ENCODE measurements around the gene HYCC2. TPM values are rescaled to one million over a fixed set of nuclear protein-coding genes. Genes with fewer than 3 reads are reported as not detected.
"Not testable (repeated sequence)": the region's sequence is repeated elsewhere in the genome, so short reads cannot be mapped to it uniquely, and the experiment has no call there.

Gene HYCC2
- total and polyA plus RNA-seq, 8 donors, result 2.4 to 51.6 (median 6.8) TPM

- Histone ChIP-seq H3K4me3 (no peak overlapping the region), H3K27me3 (no peaks in the 10 kb centered on the region), H3K36me3 (peaks cover 3 to 23% (median 8%) of the 10 kb centered on the region in 4 donors), H3K9me3 (no peaks in the 10 kb centered on the region), H3K27ac (no peak overlapping the region), H3K4me1 (peaks cover 0 to 5% (median 2%) of the 10 kb centered on the region in 4 donors)
- DNase-seq, result no peak
- WGBS, 5 donors, result 88 to 98% (median 89%) methylated on average over 2 of the region's 2 CpGs
- intact Hi-C loops (cut with DNase I; ENCODE audit: low total_unique reads), result no loop called here
- TF ChIP-seq POLR2A (IDR thresholded peaks at IDR 0.05), result no peak
- TF ChIP-seq CTCF (IDR thresholded peaks at IDR 0.05), result no peak
- TF ChIP-seq EP300 (IDR thresholded peaks at IDR 0.05), result no peak
- TF ChIP-seq POLR2AphosphoS5 (IDR thresholded peaks at IDR 0.05), result no peak
Observed at GRCh38 chr2:201038855-201039254, 32.6 kb downstream of the HYCC2 start.

DNA sequence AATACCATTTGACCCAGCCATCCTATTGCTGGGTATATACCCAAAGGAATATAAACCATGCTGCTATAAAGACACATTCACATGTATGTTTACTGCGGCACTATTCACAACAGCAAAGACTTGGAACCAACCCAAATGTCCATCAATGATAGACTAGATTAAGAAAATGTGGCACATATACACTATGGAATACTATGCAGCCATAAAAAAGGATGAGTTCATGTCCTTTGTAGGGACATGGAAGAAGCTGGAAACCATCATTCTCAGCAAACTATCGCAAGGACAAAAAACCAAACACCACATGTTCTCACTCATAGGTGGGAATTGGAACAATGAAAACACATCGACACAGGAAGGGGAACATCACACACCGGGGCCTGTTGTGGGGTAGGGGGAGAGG, 33.1 kb downstream of the HYCC2 start:
- WGBS, 5 donors, result 95 to 100% (median 97%) methylated on average over 4 of the region's 4 CpGs
- H3K4me1 ChIP-seq; H3K4me3 ChIP-seq; intact Hi-C loops (cut with DNase I; ENCODE audit: low total_unique reads); H3K27ac ChIP-seq; DNase-seq; H3K9me3 ChIP-seq; H3K27me3 ChIP-seq: not testable (repeated sequence)
- H3K36me3 ChIP-seq, result peaks cover 0 to 19% (median 6%) of the 10 kb centered on the region in 4 donors

- intact Hi-C loops (cut with DNase I; ENCODE audit: low total_unique reads); H3K27ac ChIP-seq; H3K9me3 ChIP-seq; H3K4me3 ChIP-seq; DNase-seq; H3K4me1 ChIP-seq; H3K27me3 ChIP-seq: not testable (repeated sequence)
- peaks cover 0 to 10% (median 0%) of the 10 kb centered on the region in 4 donors for H3K36me3 ChIP-seq
- 89 to 100% (median 100%) methylated on average over 1 to 2 of the region's 2 CpGs for WGBS, 5 donors
Observed at GRCh38 chr2:201034355-201034754, 37.1 kb downstream of the HYCC2 start.

DNA sequence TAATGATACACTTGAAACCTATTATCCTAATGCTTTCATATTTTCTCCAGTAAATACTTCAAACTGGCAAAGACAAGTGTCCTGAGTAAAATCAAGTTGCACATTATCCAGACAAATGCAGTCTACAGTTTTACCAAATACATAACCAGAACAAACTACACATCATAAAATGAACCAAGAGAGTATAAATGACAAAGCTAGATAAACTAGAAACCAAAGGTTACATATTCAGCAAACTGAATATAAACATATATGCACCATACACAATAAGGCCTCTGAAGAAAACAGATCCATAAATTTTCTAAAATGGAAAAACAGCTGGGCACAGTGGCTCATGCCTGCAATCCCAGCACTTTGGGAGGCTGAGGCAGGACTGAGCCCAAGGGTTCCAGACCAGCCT, 47.0 kb downstream of the HYCC2 start:
- Histone ChIP-seq H3K27ac (no peak overlapping the region), H3K4me1 (no peaks in the 10 kb centered on the region), H3K9me3 (no peaks in the 10 kb centered on the region), H3K27me3 (no peaks in the 10 kb centered on the region), H3K36me3 (peaks cover 0 to 38% (median 34%) of the 10 kb centered on the region in 4 donors), H3K4me3 (no peak overlapping the region)
- intact Hi-C loops (cut with DNase I; ENCODE audit: low total_unique reads), result no loop called here
- DNase-seq, result no peak
- TF ChIP-seq EP300 (IDR thresholded peaks at IDR 0.05) (no peak), POLR2A (IDR thresholded peaks at IDR 0.05) (no peak), POLR2AphosphoS5 (IDR thresholded peaks at IDR 0.05) (no peak), CTCF (IDR thresholded peaks at IDR 0.05) (no peak)

- H3K36me3 ChIP-seq, result peaks cover 0 to 50% (median 43%) of the 10 kb centered on the region in 4 donors
- no peaks in the 10 kb centered on the region for H3K4me1 ChIP-seq
Observed at GRCh38 chr2:201021914-201022313, 49.6 kb downstream of the HYCC2 start.

More at GRCh38 chr2:201021914-201022313, 49.6 kb downstream of the HYCC2 start:
- no peak overlapping the region for H3K4me3 ChIP-seq
- TF ChIP-seq POLR2A (IDR thresholded peaks at IDR 0.05) (no peak), CTCF (IDR thresholded peaks at IDR 0.05) (no peak), EP300 (IDR thresholded peaks at IDR 0.05) (no peak), POLR2AphosphoS5 (IDR thresholded peaks at IDR 0.05) (no peak)
- H3K9me3 ChIP-seq, result no peaks in the 10 kb centered on the region
- H3K27ac ChIP-seq, result no peak overlapping the region
- no peaks in the 10 kb centered on the region for H3K27me3 ChIP-seq
- intact Hi-C loops (cut with DNase I; ENCODE audit: low total_unique reads), result no loop called here
- DNase-seq, result no peak

Small RNAs within 50 kb of the gene (small RNA-seq; reads per million reads assigned to genes)
- 0 reads per million in 4 donors for gene RNU6-1206P

Other genes with a start within 250 kb of the HYCC2 start
- gene CLK1, start 207.0 kb downstream of the HYCC2 start, total RNA-seq, result 100 to 1,000 TPM in 4 of 5 donors, 10 to 100 TPM in 1; 60.5 to 245 (median 158) TPM
- 100 to 1,000 TPM in 2 of 3 donors, 10 to 100 TPM in 1; 95.0 to 270 (median 117) TPM for gene CLK1, start 207.0 kb downstream of the HYCC2 start, polyA plus RNA-seq
- gene PPIL3, start 182.6 kb downstream of the HYCC2 start, total RNA-seq, result 10 to 100 TPM in 2 of 5 donors, 1 to 10 TPM in 1, not detected in 2; 5.5 to 51.2 (median 30.3) TPM
- 10 to 100 TPM; 14.9 to 45.4 (median 18.6) TPM for gene PPIL3, start 182.6 kb downstream of the HYCC2 start, polyA plus RNA-seq
- 10 to 100 TPM; 14.3 to 39.6 (median 17.4) TPM for gene NIF3L1, start 182.3 kb downstream of the HYCC2 start, total RNA-seq
- 10 to 100 TPM; 19.2 to 30.5 (median 21.7) TPM for gene NIF3L1, start 182.3 kb downstream of the HYCC2 start, polyA plus RNA-seq
- 10 to 100 TPM; 11.0 to 62.0 (median 22.9) TPM for gene ORC2, start 108.0 kb downstream of the HYCC2 start, total RNA-seq
- 1 to 10 TPM; 5.3 to 7.3 (median 6.8) TPM for gene ORC2, start 108.0 kb downstream of the HYCC2 start, polyA plus RNA-seq
- 100 to 1,000 TPM in 1 of 5 donors, 10 to 100 TPM in 3, 1 to 10 TPM in 1; 3.5 to 130 (median 58.5) TPM for gene NDUFB3, start 330 bp upstream of the HYCC2 start, total RNA-seq
- 100 to 1,000 TPM in 2 of 3 donors, 10 to 100 TPM in 1; 91.2 to 134 (median 109) TPM for gene NDUFB3, start 330 bp upstream of the HYCC2 start, polyA plus RNA-seq
- gene CFLAR, start 44.5 kb upstream of the HYCC2 start, total RNA-seq, result 100 to 1,000 TPM; 149 to 424 (median 247) TPM
- 10 to 100 TPM; 23.3 to 43.4 (median 24.1) TPM for gene CFLAR, start 44.5 kb upstream of the HYCC2 start, polyA plus RNA-seq
- gene CASP10, start 111.5 kb upstream of the HYCC2 start, total RNA-seq, result 10 to 100 TPM in 4 of 5 donors, 1 to 10 TPM in 1; 2.6 to 34.9 (median 16.5) TPM
- 1 to 10 TPM; 4.7 to 8.1 (median 4.9) TPM for gene CASP10, start 111.5 kb upstream of the HYCC2 start, polyA plus RNA-seq
- gene CASP8, start 188.9 kb upstream of the HYCC2 start, total RNA-seq, result 10 to 100 TPM in 4 of 5 donors, 1 to 10 TPM in 1; 6.4 to 32.3 (median 17.0) TPM
- 10 to 100 TPM in 1 of 3 donors, 1 to 10 TPM in 2; 8.0 to 11.3 (median 8.6) TPM for gene CASP8, start 188.9 kb upstream of the HYCC2 start, polyA plus RNA-seq